OCI-LY1 (cell line): ENCODE data around the gene SLC41A1.

Experiments
- H2AFZ ChIP-seq: fragments of 200-600 bp; sonication (generic), shearing (Covaris generic); 2 replicates; pipeline ENCODE4 v1.6.0; 2014; ENCODE audit warnings: antibody characterized with exemption, mild to moderate bottlenecking, low read length
- H3F3A ChIP-seq: fragments of 200-600 bp; sonication (generic), shearing (Covaris generic); 2 replicates; pipeline ENCODE4 v1.6.0; 2014; ENCODE audit warnings: mild to moderate bottlenecking, antibody characterized with exemption, low read length, moderate library complexity; ENCODE audit not compliant: insufficient read depth
- H3K27ac ChIP-seq: fragments of 200-600 bp; sonication (generic); 2 replicates; pipeline ENCODE4 v1.5.1; 2014; ENCODE audit warnings: low read length, mixed run types, mild to moderate bottlenecking, low read depth; ENCODE audit not compliant: poor library complexity, severe bottlenecking
- H3K27me3 ChIP-seq: fragments of 200-600 bp; sonication (generic); 2 replicates; pipeline ENCODE4 v1.6.0; 2014; ENCODE audit warnings: antibody characterized with exemption, mild to moderate bottlenecking, low read length, moderate library complexity; ENCODE audit not compliant: insufficient read depth
- H3K36me3 ChIP-seq: fragments of 200-600 bp; sonication (generic); 2 replicates; pipeline ENCODE4 v1.6.1; 2014; ENCODE audit warnings: mild to moderate bottlenecking, antibody characterized with exemption, low read length, moderate library complexity, mixed read lengths; ENCODE audit not compliant: insufficient read depth
- H3K4me1 ChIP-seq: fragments of 200-600 bp; sonication (generic); 2 replicates; pipeline ENCODE4 v1.5.1; 2014; ENCODE audit warnings: mild to moderate bottlenecking, low read length, moderate library complexity; ENCODE audit not compliant: insufficient read depth, severe bottlenecking
- H3K4me2 ChIP-seq: fragments of 200-600 bp; sonication (generic), shearing (Covaris generic); 2 replicates; pipeline ENCODE4 v1.6.1; 2014; ENCODE audit warnings: low read length
- H3K4me3 ChIP-seq: fragments of 200-600 bp; sonication (generic); 2 replicates; pipeline ENCODE4 v1.5.1; 2014; ENCODE audit warnings: low read length, low read depth, mild to moderate bottlenecking, mixed read lengths; ENCODE audit not compliant: poor library complexity, severe bottlenecking
- H3K79me2 ChIP-seq: fragments of 200-600 bp; shearing (Covaris generic); 2 replicates; pipeline ENCODE4 v1.6.1; 2016; ENCODE audit warnings: mixed run types, low read length, mixed read lengths; ENCODE audit not compliant: insufficient read depth
- H3K9ac ChIP-seq: fragments of 200-600 bp; sonication (generic), shearing (Covaris generic); 2 replicates; pipeline ENCODE4 v1.6.1; 2014; ENCODE audit warnings: mild to moderate bottlenecking, low read length, mixed read lengths
- H3K9me2 ChIP-seq: fragments of 200-600 bp; sonication (generic), shearing (Covaris generic); 2 replicates; pipeline ENCODE4 v1.6.1; 2014; ENCODE audit warnings: low read depth, mild to moderate bottlenecking, low read length, mixed read lengths
- H3K9me3 ChIP-seq: fragments of 200-600 bp; shearing (Covaris generic); 2 replicates; pipeline ENCODE4 v1.6.1; 2014; ENCODE audit warnings: low read length, mixed read lengths
- H4K20me1 ChIP-seq: fragments of 200-600 bp; sonication (generic), shearing (Covaris generic); 2 replicates; pipeline ENCODE4 v1.6.0; 2016; ENCODE audit warnings: mild to moderate bottlenecking, low read length; ENCODE audit not compliant: insufficient read depth
- EZH2 ChIP-seq: fragments of 200-600 bp; sonication (generic), shearing (Covaris generic); IDR thresholded peaks from 2 replicates; pipeline ENCODE4 v1.8.0; 2017; ENCODE audit warnings: borderline replicate concordance, mixed run types, mild to moderate bottlenecking, antibody characterized with exemption, low read length, moderate library complexity, mixed read lengths
- TF ChIP-seq, protein P1 (sequence below): fragments of 200-600 bp; sonication (generic), shearing (Covaris generic); IDR thresholded peaks from 2 replicates; pipeline ENCODE4 v1.5.1; 2017; ENCODE audit warnings: mild to moderate bottlenecking, antibody characterized with exemption, low read length, moderate library complexity, mixed read lengths

Gene SLC41A1

DNA sequence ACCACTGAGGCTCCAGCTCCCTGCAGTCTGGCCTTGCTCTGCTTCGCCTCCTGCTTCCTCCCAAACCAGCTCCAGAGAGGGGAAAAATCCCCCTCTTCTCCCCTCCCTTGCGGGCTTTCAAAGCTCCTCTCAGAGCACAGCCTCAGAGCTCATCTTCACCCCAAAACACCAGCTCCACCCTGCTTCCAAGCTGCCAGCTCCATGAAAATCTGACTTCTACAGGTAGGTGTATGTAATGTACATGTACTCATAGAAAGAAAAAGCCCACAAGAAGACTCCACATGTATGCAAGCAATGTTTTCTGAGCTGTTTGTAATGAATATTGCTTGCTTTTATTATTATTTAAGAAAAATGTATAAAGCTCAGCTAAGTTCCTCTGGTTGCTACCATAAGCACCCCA lies 8.4 kb downstream of the SLC41A1 start:
- Histone ChIP-seq H4K20me1 (no peaks in the 10 kb centered on the region), H3K4me3 (no peak overlapping the region), H3K4me2 (no peak overlapping the region), H3K36me3 (no peaks in the 10 kb centered on the region; the same call in 1 of the 2 replicates), H3K27me3 (no peaks in the 10 kb centered on the region), H3K9ac (no peak overlapping the region), H3K79me2 (no peaks in the 10 kb centered on the region), H3K4me1 (no peaks in the 10 kb centered on the region), H3K9me2 (no peaks in the 10 kb centered on the region), H3K27ac (no peak overlapping the region), H2AFZ (no peak overlapping the region), H3F3A (no peaks in the 10 kb centered on the region), H3K9me3 (no peaks in the 10 kb centered on the region)
- TF ChIP-seq, protein P1, sequence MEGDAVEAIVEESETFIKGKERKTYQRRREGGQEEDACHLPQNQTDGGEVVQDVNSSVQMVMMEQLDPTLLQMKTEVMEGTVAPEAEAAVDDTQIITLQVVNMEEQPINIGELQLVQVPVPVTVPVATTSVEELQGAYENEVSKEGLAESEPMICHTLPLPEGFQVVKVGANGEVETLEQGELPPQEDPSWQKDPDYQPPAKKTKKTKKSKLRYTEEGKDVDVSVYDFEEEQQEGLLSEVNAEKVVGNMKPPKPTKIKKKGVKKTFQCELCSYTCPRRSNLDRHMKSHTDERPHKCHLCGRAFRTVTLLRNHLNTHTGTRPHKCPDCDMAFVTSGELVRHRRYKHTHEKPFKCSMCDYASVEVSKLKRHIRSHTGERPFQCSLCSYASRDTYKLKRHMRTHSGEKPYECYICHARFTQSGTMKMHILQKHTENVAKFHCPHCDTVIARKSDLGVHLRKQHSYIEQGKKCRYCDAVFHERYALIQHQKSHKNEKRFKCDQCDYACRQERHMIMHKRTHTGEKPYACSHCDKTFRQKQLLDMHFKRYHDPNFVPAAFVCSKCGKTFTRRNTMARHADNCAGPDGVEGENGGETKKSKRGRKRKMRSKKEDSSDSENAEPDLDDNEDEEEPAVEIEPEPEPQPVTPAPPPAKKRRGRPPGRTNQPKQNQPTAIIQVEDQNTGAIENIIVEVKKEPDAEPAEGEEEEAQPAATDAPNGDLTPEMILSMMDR: no peak
- no peak for TF ChIP-seq EZH2

DNA sequence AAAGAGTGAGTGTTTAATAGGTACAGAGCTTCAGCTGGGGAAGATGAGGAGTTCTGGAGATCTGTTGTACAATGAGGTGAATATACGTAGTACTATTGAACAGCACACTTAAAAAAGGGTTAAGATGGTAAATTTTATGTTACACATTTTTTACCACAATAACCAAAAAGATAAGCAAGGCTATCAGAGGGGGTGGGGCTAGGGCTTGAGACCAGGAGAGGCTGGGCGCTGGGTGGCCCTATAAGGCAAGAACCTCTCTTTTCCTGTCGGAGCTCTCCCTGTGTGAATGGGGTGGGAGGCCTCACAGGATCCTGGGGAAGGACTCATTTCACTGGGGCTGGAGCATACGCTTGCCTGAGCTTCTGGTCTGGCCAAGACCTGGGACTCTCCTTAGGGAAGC lies 9.0 kb downstream of the SLC41A1 start:
- H3K79me2 ChIP-seq: no peaks in the 10 kb centered on the region
- H3K4me1 ChIP-seq: no peaks in the 10 kb centered on the region

DNA sequence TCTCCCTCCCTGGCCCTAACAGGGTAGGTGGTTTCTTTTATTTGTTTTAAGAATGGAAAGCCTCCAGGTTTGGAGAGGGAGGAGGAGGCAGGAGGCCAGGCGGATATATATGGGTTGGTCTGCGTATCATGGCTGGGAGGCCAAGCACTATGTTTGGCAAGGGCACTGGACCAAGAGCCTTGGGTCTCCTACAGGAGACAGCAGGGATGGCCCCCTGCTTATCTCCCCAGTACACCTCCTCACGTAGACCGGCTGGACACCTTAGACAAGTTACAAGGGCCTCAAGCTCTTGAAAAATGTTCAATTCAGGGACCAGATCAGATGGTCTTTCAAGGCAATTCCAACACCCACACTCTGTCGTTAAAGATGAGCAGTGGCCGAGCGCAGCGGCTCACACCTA lies 10.9 kb downstream of the SLC41A1 start:
- H3K79me2 ChIP-seq: no peaks in the 10 kb centered on the region
- no peaks in the 10 kb centered on the region for H3K36me3 ChIP-seq
- no peaks in the 10 kb centered on the region for H3K9me3 ChIP-seq
- H4K20me1 ChIP-seq: no peaks in the 10 kb centered on the region
- H3F3A ChIP-seq: no peaks in the 10 kb centered on the region
- no peaks in the 10 kb centered on the region for H3K9me2 ChIP-seq
- H3K4me1 ChIP-seq: no peaks in the 10 kb centered on the region
- TF ChIP-seq EZH2: no peak
- TF ChIP-seq, protein P1: no peak
- H3K4me2 ChIP-seq: no peak overlapping the region
- no peak overlapping the region for H2AFZ ChIP-seq
- H3K9ac ChIP-seq: no peak overlapping the region
- H3K27ac ChIP-seq: no peak overlapping the region
- H3K27me3 ChIP-seq: no peaks in the 10 kb centered on the region
- no peak overlapping the region for H3K4me3 ChIP-seq

More for the DNA sequence above, 9.0 kb downstream of the SLC41A1 start:
- TF ChIP-seq, protein P1: no peak
- no peak for TF ChIP-seq EZH2
- Histone ChIP-seq H3F3A (no peaks in the 10 kb centered on the region), H3K27ac (no peak overlapping the region), H3K27me3 (no peaks in the 10 kb centered on the region), H3K9ac (no peak overlapping the region), H3K9me3 (no peaks in the 10 kb centered on the region), H3K36me3 (no peaks in the 10 kb centered on the region), H4K20me1 (no peaks in the 10 kb centered on the region), H3K9me2 (no peaks in the 10 kb centered on the region), H3K4me3 (no peak overlapping the region), H2AFZ (no peak overlapping the region), H3K4me2 (no peak overlapping the region)
